GM23248 (cell line): Measurements from ENCODE around the gene RBSN. TPM values are rescaled to one million over a fixed set of nuclear protein-coding genes. Genes with fewer than 3 reads are reported as not detected.

Experiments used
- DNase-seq: peaks from one replicate; pipeline ENCODE4 v3.0.0-alpha.2; 2015
- H2AFZ ChIP-seq: fragments of 200-600 bp; sonication (generic); 2 replicates; pipeline ENCODE4 v1.6.1; 2016; ENCODE audit warnings: antibody characterized with exemption
- H3F3A ChIP-seq: fragments of 200-600 bp; sonication (generic); 2 replicates; pipeline ENCODE4 v1.6.1; 2016; ENCODE audit warnings: mild to moderate bottlenecking, antibody characterized with exemption, mixed run types; ENCODE audit not compliant: insufficient read depth
- H3K27ac ChIP-seq: fragments of 200-600 bp; sonication (generic); 2 replicates; pipeline ENCODE4 v1.5.1; 2016; ENCODE audit warnings: mild to moderate bottlenecking
- H3K27me3 ChIP-seq: fragments of 200-600 bp; sonication (generic); replicated peaks from 2 replicates; pipeline ENCODE4 v1.6.1; 2016; ENCODE audit warnings: mild to moderate bottlenecking; ENCODE audit not compliant: insufficient read depth
- H3K36me3 ChIP-seq: fragments of 200-600 bp; sonication (generic); 2 replicates; pipeline ENCODE4 v1.6.1; 2016; ENCODE audit warnings: low read depth, mild to moderate bottlenecking
- H3K4me1 ChIP-seq: fragments of 200-600 bp; sonication (generic); 2 replicates; pipeline ENCODE4 v1.6.1; 2016; ENCODE audit warnings: mild to moderate bottlenecking; ENCODE audit not compliant: insufficient read depth
- H3K4me2 ChIP-seq: fragments of 200-600 bp; sonication (generic); one replicate; pipeline ENCODE4 v1.6.1; 2016; ENCODE audit warnings: mild to moderate bottlenecking; ENCODE audit not compliant: unreplicated experiment
- H3K4me3 ChIP-seq: fragments of 200-600 bp; sonication (generic); 2 replicates; pipeline ENCODE4 v1.5.1; 2016; ENCODE audit warnings: mild to moderate bottlenecking
- H3K79me2 ChIP-seq: fragments of 200-600 bp; sonication (generic); 2 replicates; pipeline ENCODE4 v1.6.1; 2016; ENCODE audit warnings: mild to moderate bottlenecking; ENCODE audit not compliant: insufficient read depth
- H3K9ac ChIP-seq: fragments of 200-600 bp; sonication (generic); 2 replicates; pipeline ENCODE4 v1.6.1; 2016; ENCODE audit warnings: mild to moderate bottlenecking
- H3K9me2 ChIP-seq: fragments of 200-600 bp; sonication (generic); 2 replicates; pipeline ENCODE4 v1.6.1; 2016; ENCODE audit warnings: mixed run types, mild to moderate bottlenecking, moderate library complexity; ENCODE audit not compliant: insufficient read depth
- H3K9me3 ChIP-seq: fragments of 200-600 bp; sonication (generic); one replicate; pipeline ENCODE4 v1.6.1; 2017; ENCODE audit warnings: low read depth
- H4K20me1 ChIP-seq: fragments of 200-600 bp; sonication (generic); 2 replicates; pipeline ENCODE4 v1.6.0; 2016; ENCODE audit not compliant: insufficient read depth
- EZH2 ChIP-seq: fragments of 200-600 bp; sonication (generic); IDR thresholded peaks from 2 replicates; pipeline ENCODE4 v1.6.1; 2018; ENCODE audit warnings: antibody characterized with exemption, mild to moderate bottlenecking; ENCODE audit not compliant: insufficient read depth, poor library complexity, severe bottlenecking
- EZH2phosphoT487 ChIP-seq: fragments of 200-600 bp; sonication (generic); IDR thresholded peaks from 2 replicates; pipeline ENCODE4 v1.6.1; 2018; ENCODE audit warnings: antibody characterized with exemption, moderate library complexity, mild to moderate bottlenecking, low read depth; ENCODE audit not compliant: insufficient read depth
- WGBS, 2 experiments: methylation state at CpG; one replicate each; pipeline ENCODE4 v1.1.6; 2015 to 2017; ENCODE audit warnings: low lambda C conversion rate in 2 of 2, low coverage in 1 of 2; ENCODE audit errors: missing lambda C conversion rate in 2 of 2; 5-methylcytosine and 5-hydroxymethylcytosine counted together
- in situ Hi-C: fragments of 300-500 bp; cut with MboI; formaldehyde crosslinking; loops from 2 replicates; pipeline ENCODE4 v1.15.0; 2020
- polyA plus RNA-seq: library from polyadenylated mRNA; unstranded; fragments of >200 nt; fragmentation: Nextera tagmentation; extraction: Ambion mirVana; gene quantifications from 2 replicates; pipeline ENCODE4 v1.2.1, GENCODE V29; 2016
- total RNA-seq: library from RNA; depleted of rRNA; stranded (reverse); fragments of >200 nt; shearing (Covaris generic); gene quantifications from 2 replicates; pipeline ENCODE4 v1.2.3, GENCODE V29; 2014

Gene RBSN
- total and polyA plus RNA-seq, 2 experiments from 2014 or later, result 21.0 to 23.9 TPM

- no peak overlapping the region for H2AFZ ChIP-seq
- H3K4me2 ChIP-seq, result no peak overlapping the region
- H3K9me2 ChIP-seq, result no peaks in the 10 kb centered on the region
- 93% methylated on average over 19 of the region's 19 CpGs for WGBS, 2 experiments
- H3K4me3 ChIP-seq, result no peak overlapping the region
- H3K79me2 ChIP-seq, result peaks cover 88% of the 10 kb centered on the region
- no peaks in the 10 kb centered on the region for H3K27me3 ChIP-seq
- no peaks in the 10 kb centered on the region for H4K20me1 ChIP-seq
- H3F3A ChIP-seq, result no peaks in the 10 kb centered on the region; the same call in 1 of the 2 replicates
- in situ Hi-C loops, result no loop called here
- no peak for DNase-seq
- H3K4me1 ChIP-seq, result peaks cover 8% of the 10 kb centered on the region; the same call in 1 of the 2 replicates
- H3K27ac ChIP-seq, result no peak overlapping the region
- TF ChIP-seq EZH2, result no peak
- TF ChIP-seq EZH2phosphoT487, result no peak
- no peaks in the 10 kb centered on the region for H3K9me3 ChIP-seq
- H3K9ac ChIP-seq, result no peak overlapping the region
- H3K36me3 ChIP-seq, result peaks cover 5% of the 10 kb centered on the region; the same call in 1 of the 2 replicates
Observed at GRCh38 chr3:15056676-15057404, 42.1 kb downstream of the RBSN start.

- Histone ChIP-seq H2AFZ (no peak overlapping the region), H3K9ac (no peak overlapping the region), H3K27ac (peak overlapping the region; percentile 3), H4K20me1 (no peaks in the 10 kb centered on the region), H3K79me2 (peaks cover 96% of the 10 kb centered on the region), H3K27me3 (no peaks in the 10 kb centered on the region), H3K36me3 (peaks cover 6% of the 10 kb centered on the region; the same call in 1 of the 2 replicates), H3K9me2 (no peaks in the 10 kb centered on the region), H3K4me3 (no peak overlapping the region), H3K4me2 (no peak overlapping the region), H3K4me1 (peaks cover 8% of the 10 kb centered on the region; the same call in 1 of the 2 replicates), H3F3A (no peaks in the 10 kb centered on the region; the same call in 1 of the 2 replicates), H3K9me3 (no peaks in the 10 kb centered on the region)
- WGBS, 2 experiments, result 84% methylated on average over 8 of the region's 8 CpGs
- TF ChIP-seq EZH2phosphoT487 (no peak), EZH2 (no peak)
- in situ Hi-C loops, result no loop called here
- DNase-seq, result peak; percentile 57
Observed at GRCh38 chr3:15055019-15055557, 43.9 kb downstream of the RBSN start.

- no peak overlapping the region for H3K4me2 ChIP-seq
- TF ChIP-seq EZH2, result no peak
- TF ChIP-seq EZH2phosphoT487, result no peak
- in situ Hi-C loops, result no loop called here
- DNase-seq, result no peak
- H3K9me2 ChIP-seq, result no peaks in the 10 kb centered on the region
- H3K4me1 ChIP-seq, result peaks cover 8% of the 10 kb centered on the region; the same call in 1 of the 2 replicates
- peaks cover 89% of the 10 kb centered on the region for H3K79me2 ChIP-seq
- H2AFZ ChIP-seq, result no peak overlapping the region
- H3K4me3 ChIP-seq, result no peak overlapping the region
- 96 to 99% methylated on average over 4 of the region's 4 CpGs for WGBS, 2 experiments
- no peaks in the 10 kb centered on the region for H4K20me1 ChIP-seq
- no peaks in the 10 kb centered on the region for H3K9me3 ChIP-seq
- H3K27me3 ChIP-seq, result no peaks in the 10 kb centered on the region
- H3K27ac ChIP-seq, result no peak overlapping the region
- H3K36me3 ChIP-seq, result peaks cover 19% of the 10 kb centered on the region
- H3K9ac ChIP-seq, result no peak overlapping the region
- H3F3A ChIP-seq, result no peaks in the 10 kb centered on the region; the same call in 1 of the 2 replicates
Observed at GRCh38 chr3:15053541-15053940, 45.4 kb downstream of the RBSN start.

- Histone ChIP-seq H3K27ac (no peak overlapping the region), H3K9me2 (no peaks in the 10 kb centered on the region)
Observed at GRCh38 chr3:15052335-15053242, 46.4 kb downstream of the RBSN start.

More at GRCh38 chr3:15052335-15053242, 46.4 kb downstream of the RBSN start:
- Histone ChIP-seq H3K9ac (no peak overlapping the region), H3K9me3 (no peaks in the 10 kb centered on the region), H2AFZ (no peak overlapping the region), H3K4me3 (no peak overlapping the region), H3K4me1 (peaks cover 8% of the 10 kb centered on the region; the same call in 1 of the 2 replicates), H3K36me3 (peaks cover 28% of the 10 kb centered on the region), H3F3A (no peaks in the 10 kb centered on the region; the same call in 1 of the 2 replicates), H3K4me2 (no peak overlapping the region), H4K20me1 (no peaks in the 10 kb centered on the region), H3K27me3 (no peaks in the 10 kb centered on the region), H3K79me2 (peaks cover 79% of the 10 kb centered on the region)
- in situ Hi-C loops, result no loop called here
- 92% methylated on average over 14 of the region's 14 CpGs for WGBS, 2 experiments
- no peak for DNase-seq
- TF ChIP-seq EZH2 (no peak), EZH2phosphoT487 (no peak)
